DMS 273 (cell line): ENCODE data around the gene ARL8B.

Experiments used
- DNase-seq: peaks from one replicate; lab custom pipeline; 2025; ENCODE audit not compliant: unreplicated experiment; lab: John Stamatoyannopoulos, UW

The ARL8B gene

DNA sequence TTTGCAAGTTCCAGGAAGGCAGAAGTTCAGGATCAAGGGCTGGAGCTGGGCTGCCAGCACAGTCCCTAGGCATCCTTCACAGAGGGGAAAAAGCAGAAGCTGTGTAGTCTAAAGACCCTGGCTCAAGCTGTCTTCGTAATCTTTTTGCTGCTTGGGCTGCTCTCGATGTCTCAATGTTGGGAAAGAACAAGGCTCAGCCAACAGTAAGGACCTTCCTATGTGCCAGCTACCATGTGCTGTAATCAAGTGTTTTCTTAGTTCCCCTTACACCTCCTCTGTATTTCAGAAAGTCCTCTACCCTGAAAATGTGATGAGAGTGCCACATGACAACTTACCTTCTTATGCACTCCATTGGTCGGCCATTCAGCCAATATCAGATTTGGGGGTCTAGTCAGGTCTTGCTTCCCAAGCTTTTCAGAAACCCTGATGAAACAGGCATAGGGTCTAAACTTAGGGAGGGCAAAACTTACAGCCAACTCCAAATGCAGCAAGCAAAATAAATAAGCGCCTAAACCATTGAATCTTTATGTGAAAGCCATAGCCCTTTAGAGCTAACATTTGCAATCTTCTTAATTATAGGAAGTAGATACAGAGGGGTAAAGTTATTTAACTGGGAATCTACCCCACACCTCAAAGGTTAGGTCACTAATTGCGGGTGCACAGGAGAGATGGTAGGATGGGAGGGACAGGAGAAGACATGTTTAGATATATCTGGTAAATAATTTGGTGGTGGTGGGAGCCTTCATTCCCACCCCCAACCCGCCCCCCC, 64.2 kb downstream of the ARL8B start:
- DNase-seq = peak; percentile 24

- DNase-seq = peak; percentile 34
Measured at GRCh38 chr3:5186858-5187155, 64.7 kb downstream of the ARL8B start.

DNA sequence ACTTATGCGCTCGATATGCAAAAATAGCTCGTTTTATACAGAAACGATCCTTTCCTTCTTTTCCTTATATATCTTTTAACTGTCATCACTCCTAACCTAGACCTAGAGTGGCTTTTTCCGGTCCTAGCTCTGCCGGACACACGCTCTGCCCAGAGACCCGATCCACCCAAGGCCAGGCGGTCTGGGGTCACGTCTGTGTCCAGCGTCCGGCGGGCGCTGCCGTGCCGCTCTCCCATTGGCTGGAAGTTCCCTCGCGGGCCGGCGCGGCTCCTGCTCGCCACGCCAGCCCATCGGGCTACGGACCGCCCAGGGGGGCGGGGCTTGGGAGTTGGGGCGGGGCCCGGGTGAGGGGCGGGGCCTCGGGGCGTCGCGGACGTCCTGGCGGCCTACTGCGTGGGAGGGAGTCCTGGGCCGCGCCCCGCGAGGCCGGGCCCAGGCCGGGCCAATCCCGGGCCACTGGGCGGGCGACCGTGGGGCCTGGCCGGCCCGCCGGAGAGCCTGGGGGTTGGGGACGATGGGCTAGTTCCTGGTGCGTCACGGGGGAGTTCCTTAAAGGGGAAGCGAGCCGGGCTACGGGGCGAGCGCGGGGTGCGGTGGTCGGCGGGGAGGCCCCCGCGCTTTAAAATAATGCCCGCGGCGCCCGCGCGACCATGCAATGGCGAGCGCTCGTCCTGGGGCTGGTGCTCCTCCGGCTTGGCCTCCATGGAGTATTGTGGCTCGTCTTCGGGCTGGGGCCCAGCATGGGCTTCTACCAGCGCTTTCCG, 65.2 kb downstream of the ARL8B start, which contains the start of gene EDEM1:
EDEM1 (plus strand) TSS at position 552 of the 764 bp plus-strand sequence; CDS start at position 651, 99 bp downstream.
- peak; percentile 93 for DNase-seq

GRCh38 chr3:5187920-5188418, 65.9 kb downstream of the ARL8B start:
- DNase-seq = peak; percentile 64

GRCh38 chr3:5188419-5189221, 66.5 kb downstream of the ARL8B start:
- DNase-seq = peak; percentile 41

DNA sequence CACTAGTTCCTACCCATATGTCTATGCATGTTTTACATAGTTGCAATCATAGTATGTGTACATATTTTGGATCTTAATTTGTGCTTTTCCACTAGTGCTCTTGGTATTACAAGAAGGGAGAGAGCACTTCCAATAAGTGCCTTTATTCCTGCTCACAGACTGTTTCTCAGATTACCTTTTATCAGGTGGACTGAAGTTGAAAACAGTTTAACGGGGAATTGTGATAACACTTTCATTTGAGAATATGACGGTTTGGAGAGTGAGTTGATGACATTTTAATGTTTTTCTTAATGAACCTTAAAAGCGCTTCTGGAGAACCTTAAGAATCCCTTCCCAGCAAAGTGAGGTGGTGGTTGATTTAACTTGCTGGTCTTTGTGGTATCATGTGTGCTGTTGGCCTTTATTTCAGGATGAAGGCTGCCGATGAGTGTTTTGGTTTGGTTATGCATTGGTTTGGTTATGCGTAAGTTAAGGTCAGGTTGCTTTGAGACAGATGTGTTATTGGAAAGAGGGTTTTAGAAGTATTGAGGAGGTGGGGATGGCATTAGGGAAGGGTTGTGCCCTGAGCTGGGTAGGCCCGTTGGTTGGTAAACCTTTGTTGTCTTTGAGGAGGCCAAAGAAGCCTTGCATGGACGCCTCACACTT, 68.2 kb downstream of the ARL8B start:
- DNase-seq = no peak

DNA sequence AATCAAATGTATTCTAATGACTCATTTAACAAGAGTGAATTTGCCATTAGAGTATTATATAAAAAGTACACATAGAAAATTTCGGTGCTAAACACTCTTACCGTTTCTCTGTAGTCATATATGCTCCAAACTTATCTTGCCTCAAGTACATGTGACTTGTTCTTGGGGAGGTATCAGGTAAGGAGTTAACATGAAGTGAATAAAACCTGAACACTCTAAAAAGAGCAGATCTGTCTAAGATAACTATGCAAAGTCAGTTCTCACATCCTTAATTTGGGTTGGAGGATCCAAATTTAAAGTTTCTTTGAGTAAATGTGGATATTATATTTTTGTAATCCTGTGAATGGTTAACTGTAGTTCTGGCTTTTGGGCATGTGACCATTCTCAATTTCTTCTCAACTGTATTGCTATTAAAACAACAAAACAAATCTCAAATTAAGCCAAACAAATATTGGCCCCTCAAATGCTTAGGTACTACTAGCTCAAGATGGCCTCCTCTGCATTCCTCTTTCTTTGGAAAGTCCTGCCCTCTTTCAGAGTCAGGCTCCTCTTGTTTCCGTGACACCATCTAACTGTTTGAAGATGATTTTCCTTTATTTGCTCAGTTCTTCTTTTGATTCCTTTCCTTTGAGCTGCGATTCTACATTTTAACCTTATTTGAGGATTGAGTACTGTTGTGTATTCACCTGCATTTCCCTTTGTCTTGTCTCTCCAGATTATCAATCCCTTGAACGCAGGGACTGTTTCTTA, 69.6 kb downstream of the ARL8B start:
- DNase-seq = no peak

DNA sequence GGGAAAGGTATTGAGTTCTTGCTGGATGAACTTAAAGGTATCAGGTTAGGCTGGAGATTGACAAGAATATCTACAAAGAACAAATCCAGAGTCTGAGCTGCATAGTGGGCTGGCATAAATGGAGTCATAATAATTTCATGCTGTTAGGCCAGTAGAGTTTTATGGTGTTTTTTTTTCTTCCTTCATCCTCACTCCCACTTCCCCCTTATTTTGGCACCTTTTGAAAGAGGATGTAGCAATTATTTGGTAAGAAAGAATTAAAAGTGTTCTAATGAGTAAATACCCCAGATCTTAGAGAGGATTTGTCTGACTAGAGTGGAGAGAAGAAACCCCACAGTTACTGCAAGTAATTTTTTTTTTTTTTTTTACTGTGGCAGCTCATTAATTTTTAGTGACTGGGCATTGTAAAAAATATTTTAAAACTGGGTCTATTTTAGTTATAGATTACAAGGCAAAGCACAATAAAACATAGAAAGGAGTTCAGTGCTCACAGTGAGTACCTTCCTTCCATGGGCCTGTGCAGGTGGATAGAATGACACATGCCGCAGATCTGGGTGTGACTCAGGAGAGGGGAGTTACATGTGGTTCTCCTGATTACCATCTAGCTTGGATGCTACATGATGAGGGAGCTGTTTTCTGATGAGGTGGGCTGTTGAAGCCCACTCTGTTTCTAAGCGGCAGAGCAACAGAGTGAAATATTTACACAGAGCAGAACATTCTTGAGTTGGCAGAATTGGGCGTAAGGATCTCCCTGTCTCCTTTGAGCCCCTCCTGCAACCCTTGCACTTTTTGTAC, 70.7 kb downstream of the ARL8B start:
- no peak for DNase-seq

DNA sequence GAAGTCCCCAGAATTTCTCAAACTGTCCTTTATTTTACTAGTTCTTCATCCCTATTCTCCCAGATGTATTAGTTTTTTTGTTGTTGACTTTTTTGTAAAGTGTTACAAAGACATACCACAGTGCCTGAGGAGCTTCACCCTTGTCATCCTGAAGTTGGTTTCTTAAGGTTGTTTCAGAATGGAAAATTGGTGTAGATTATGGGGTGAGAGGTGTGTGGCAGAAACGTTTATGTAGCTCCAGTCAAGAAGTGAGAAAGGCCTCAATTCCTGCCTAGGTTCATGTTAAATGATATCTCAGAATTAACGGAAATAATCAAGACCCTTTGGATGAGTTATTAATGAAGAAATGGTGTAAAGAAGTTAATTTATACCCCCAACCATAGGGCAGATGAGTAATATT, 72.2 kb downstream of the ARL8B start:
- DNase-seq = no peak

DNA sequence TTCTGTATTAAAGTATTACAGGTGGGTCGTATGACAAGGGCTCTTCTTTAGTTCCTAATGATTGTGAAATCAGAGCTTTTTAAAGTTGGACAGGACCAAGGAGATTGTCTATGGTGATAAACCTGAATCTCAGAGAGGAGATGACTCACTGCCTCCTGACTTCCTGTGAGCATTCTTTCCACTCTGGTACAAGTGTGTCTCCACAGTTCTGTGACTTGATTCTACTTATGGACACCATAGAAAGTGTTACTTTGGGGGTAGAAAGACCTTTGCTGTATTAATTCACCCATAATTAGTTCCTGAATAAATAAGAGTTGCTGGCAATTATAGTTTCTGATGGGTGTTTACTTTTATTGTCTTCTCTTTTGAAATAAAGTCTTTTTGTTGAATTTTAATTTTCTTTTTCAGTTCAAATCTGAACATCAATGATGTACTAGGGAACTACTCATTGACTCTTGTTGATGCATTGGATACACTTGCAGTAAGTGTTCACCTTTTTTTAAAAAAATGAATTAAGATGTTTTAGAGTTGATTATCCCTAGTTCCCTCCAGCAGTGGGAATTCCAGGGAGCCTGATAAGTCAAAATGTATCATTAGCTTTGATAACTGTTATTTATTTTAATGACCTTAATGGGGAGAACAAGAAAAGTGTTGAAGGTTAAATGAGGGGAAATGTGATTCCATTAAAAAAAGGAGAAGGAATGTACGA, 72.9 kb downstream of the ARL8B start:
- peak; percentile 3 for DNase-seq

DNA sequence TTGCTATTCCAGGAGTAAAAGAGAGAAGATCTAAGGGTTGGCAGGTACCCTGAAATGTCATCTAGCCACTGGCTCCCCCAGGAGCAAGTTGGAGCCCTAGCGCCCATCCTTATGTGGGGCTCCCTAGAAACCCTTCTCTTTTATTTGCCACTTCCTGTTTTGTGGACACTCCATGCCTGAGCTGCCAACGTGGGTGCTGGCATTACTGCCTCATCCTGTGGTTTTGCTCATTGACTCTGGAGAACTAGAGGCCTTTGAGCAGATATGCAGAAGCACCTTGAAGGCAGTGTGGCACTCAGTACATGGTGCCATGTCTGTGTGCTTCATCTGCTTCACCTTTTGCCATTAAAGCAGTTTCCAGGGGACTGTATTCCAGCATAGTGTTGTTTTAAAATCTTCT, 73.5 kb downstream of the ARL8B start:
- DNase-seq = no peak

GRCh38 chr3:5197022-5197421, 74.9 kb downstream of the ARL8B start:
- DNase-seq = no peak

GRCh38 chr3:5197470-5198312, 75.6 kb downstream of the ARL8B start:
- DNase-seq = peak; percentile 2

DNA sequence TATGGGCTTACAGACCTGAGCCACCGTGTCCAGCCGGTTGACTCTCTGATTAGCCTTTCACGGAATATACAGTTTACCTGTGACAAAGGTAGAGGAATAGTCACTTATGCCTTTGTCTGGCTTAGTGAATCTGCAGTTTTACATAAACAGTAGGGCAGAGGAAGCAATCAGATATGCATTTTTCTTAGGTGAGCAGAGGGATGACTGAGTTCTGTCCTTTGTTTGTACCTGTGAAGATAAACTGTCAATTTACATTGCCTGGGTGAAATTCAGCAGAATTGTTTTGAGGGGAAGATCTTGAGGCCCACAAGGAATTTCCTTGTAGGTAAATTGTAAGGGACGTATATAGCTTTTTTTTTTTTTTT, 76.2 kb downstream of the ARL8B start:
- DNase-seq = no peak

DNA sequence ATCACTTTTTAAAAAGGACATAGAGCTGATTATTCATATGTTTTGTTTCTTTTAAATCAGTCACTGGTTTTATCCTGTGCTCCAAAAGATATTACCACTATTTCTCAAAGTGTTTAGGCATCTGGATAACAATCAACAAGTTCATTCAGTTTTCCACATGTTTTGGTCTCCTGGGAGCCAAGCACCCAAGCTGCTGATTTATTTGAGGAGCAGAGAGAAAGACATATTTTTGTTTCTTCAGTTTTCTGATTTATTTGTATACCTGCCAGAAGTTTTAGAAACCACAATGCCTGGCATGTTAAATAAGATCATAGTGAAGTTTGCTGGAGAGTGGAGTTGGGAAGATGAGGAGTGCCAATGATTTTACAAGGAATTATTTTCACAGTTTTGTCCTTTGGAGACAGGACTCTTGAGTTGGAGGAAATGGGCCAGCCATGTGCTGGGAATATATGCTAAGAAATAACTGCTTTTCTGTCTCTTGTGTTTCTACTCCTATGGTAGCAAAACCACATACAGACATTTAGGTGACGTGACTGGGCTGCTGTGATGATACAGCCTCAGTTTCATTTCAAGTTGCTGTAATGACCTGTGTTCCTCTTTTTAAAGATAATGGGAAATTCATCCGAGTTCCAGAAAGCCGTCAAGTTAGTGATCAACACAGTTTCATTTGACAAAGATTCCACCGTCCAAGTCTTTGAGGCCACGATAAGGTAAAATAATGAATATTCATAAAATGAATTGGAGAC, 77.1 kb downstream of the ARL8B start:
- DNase-seq = no peak

DNA sequence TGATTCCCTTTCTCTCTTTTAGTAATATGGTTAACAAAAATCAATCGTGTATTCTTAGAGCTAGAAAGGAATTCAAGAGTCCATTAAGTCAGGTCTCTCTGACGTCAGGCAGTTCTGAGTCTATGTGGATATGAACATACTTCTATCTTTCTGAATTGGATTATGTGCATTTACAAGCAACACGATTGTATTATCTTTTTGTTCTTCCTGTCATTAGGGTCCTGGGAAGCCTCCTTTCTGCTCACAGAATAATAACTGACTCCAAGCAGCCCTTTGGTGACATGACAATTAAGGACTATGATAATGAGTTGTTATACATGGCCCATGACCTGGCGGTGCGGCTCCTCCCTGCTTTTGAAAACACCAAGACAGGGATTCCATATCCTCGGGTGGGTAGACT, 79.4 kb downstream of the ARL8B start:
- DNase-seq = no peak

DNA sequence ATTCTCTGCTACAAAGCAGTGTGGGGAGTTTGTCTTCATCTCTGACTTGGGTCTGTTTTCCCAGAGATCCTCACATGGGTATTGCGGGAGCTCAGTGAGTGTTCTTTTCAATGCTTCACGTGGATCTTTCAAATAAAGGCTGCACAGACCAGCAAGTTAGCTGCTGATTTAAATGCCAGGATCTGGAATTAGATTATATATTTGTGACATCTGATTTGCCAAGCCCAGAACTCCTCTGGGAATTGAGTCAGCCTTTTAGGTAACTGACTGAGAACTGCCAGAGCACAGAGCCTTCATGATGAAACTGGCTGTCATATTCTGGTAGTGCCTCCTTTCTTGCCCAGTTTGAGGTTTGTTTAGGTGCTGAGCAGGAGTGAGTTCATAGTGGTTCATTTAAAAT, 80.1 kb downstream of the ARL8B start:
- no peak for DNase-seq
